ENCODE data around the gene SGCD. TPM values are rescaled to one million over a fixed set of nuclear protein-coding genes. Genes with fewer than 3 reads are reported as not detected.

The SGCD gene
- total RNA-seq, 4 donors from 2014 or later: 3.4 to 86.5 (median 8.1) TPM

DNA sequence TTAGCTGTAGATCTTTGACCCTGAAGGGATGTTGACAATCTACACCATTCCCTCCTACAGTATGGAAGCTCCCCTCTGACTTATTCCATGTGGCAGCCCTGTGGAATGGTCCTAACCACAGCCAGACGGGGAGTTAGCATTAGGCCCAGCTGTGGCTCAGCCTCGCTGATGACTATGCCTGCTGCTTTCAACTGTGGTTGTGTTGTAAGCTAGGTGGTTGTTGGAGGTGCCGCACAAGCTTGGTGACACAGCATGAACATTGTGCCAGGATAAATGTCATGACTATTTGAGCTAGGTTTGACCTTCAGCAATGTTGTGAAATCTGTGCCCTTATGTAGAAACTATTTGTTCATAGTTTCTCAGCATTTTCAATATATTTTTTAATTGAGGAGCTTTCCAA is 40.6 kb downstream of the SGCD start:
- intact Hi-C loops (cut with DNase I; ENCODE audit: low total_unique reads): no loop called here
- DNase-seq: no peak
- no peak overlapping the region for H3K4me3 ChIP-seq
- no peaks in the 10 kb centered on the region for H3K27me3 ChIP-seq
- no peaks in the 10 kb centered on the region for H3K4me1 ChIP-seq
- H3K36me3 ChIP-seq: no peaks in the 10 kb centered on the region
- no peak overlapping the region for H3K27ac ChIP-seq
- no peaks in the 10 kb centered on the region for H3K9me3 ChIP-seq
- TF ChIP-seq, protein P1, sequence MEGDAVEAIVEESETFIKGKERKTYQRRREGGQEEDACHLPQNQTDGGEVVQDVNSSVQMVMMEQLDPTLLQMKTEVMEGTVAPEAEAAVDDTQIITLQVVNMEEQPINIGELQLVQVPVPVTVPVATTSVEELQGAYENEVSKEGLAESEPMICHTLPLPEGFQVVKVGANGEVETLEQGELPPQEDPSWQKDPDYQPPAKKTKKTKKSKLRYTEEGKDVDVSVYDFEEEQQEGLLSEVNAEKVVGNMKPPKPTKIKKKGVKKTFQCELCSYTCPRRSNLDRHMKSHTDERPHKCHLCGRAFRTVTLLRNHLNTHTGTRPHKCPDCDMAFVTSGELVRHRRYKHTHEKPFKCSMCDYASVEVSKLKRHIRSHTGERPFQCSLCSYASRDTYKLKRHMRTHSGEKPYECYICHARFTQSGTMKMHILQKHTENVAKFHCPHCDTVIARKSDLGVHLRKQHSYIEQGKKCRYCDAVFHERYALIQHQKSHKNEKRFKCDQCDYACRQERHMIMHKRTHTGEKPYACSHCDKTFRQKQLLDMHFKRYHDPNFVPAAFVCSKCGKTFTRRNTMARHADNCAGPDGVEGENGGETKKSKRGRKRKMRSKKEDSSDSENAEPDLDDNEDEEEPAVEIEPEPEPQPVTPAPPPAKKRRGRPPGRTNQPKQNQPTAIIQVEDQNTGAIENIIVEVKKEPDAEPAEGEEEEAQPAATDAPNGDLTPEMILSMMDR (IDR thresholded peaks at IDR 0.05): no peak
- no peak for TF ChIP-seq POLR2A (IDR thresholded peaks at IDR 0.05)

DNA sequence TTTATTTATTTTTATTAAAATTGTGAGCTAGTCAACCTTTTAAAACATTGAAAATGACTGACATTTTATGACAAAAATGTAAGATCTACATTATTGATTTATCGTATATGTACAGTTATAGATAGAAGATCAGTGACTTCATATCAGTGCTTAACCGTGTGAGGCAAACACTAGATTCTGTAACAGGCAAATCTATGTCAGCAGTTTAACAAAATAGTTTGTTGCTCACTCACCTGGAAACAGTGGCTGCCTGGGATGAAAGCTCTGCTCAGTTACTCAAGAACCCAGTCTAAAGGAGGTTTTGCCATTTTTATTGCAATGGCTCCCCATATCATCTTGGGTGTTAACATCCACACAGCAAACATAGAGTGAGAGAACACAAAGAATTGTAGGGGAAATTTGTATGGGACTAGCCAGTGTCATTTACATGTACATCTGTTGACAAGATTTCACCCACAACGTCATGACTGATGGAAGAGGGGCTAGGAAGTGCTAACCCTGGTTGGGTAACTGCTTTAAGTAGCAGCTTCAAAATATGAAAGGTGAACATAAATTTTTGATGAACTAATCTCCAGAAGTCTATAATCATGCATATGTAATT is 49.0 kb downstream of the SGCD start:
- H3K27ac ChIP-seq: no peak overlapping the region
- no peaks in the 10 kb centered on the region for H3K36me3 ChIP-seq
- H3K9me3 ChIP-seq: no peaks in the 10 kb centered on the region
- H3K4me1 ChIP-seq: no peaks in the 10 kb centered on the region
- intact Hi-C loops (cut with DNase I; ENCODE audit: low total_unique reads): no loop called here
- H3K4me3 ChIP-seq: no peak overlapping the region
- DNase-seq: no peak
- no peaks in the 10 kb centered on the region for H3K27me3 ChIP-seq
- no peak for TF ChIP-seq POLR2A (IDR thresholded peaks at IDR 0.05)
- TF ChIP-seq, protein P1 (IDR thresholded peaks at IDR 0.05): no peak

DNA sequence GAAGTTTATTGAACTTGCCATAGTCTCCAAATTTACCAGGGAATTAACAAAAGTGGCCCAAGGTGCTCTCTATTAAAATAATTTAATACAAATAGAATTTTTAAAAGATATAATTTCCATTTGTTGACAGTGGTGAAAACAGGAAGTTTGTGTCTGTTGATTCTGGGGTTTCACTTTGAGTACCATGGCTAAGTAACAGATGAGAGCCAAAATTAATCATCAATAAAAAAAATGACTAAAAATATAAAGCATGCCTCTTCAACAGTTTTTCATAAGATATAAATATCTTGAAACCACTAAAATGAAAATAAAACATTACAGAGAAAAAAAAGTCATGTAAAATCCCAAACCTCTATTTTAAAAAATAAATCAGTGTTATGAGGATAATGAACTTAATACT is 49.8 kb downstream of the SGCD start:
- Histone ChIP-seq H3K4me1 (no peaks in the 10 kb centered on the region), H3K9me3 (no peaks in the 10 kb centered on the region), H3K36me3 (no peaks in the 10 kb centered on the region), H3K27ac (no peak overlapping the region), H3K27me3 (no peaks in the 10 kb centered on the region), H3K4me3 (no peak overlapping the region)
- DNase-seq: no peak
- intact Hi-C loops (cut with DNase I; ENCODE audit: low total_unique reads): no loop called here
- no peak for TF ChIP-seq POLR2A (IDR thresholded peaks at IDR 0.05)
- TF ChIP-seq, protein P1 (IDR thresholded peaks at IDR 0.05): no peak

DNA sequence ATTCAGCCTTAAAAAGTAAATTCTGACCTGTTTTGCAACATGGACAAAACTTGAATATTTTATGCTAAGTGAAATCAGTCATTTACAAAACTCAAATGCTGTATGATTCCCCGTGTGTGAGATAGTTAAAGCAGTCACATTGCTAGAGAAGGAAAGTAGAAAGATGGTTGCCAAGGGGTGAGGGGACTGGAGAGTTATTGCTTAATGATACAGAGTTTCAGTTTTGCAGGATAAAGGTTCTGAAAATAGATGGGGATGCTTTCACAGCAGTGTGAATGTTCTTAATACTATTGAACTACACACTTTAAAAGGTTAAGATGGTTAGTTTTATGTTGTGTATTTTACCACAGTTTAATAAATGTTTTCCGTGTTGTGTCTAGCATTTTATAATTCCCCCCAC is 51.2 kb downstream of the SGCD start:
- no peaks in the 10 kb centered on the region for H3K4me1 ChIP-seq
- no peak overlapping the region for H3K27ac ChIP-seq
- no peak overlapping the region for H3K4me3 ChIP-seq
- intact Hi-C loops (cut with DNase I; ENCODE audit: low total_unique reads): no loop called here
- no peaks in the 10 kb centered on the region for H3K27me3 ChIP-seq
- no peak for DNase-seq
- no peaks in the 10 kb centered on the region for H3K9me3 ChIP-seq
- TF ChIP-seq, protein P1 (IDR thresholded peaks at IDR 0.05): no peak
- no peak for TF ChIP-seq POLR2A (IDR thresholded peaks at IDR 0.05)
- no peaks in the 10 kb centered on the region for H3K36me3 ChIP-seq

DNA sequence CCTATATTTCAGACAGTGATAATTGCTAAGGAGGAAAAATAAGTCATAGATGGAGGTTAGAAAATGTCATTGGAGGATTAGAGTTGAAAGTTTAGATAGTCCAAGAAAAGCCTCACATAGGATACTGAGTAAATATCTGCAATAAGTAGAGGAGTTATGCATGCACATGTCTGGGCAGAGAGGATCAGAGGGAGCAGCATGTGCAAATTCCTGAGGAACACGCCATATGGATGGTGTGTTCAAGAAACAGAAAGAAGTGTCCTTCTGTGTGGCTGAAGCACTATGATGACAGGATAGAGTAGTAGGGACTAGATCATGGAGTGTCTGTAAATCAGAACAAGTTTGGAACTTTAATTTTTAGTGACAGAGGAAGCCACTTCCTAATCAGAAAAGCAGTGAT is 52.2 kb downstream of the SGCD start:
- TF ChIP-seq, protein P1 (IDR thresholded peaks at IDR 0.05): no peak
- TF ChIP-seq POLR2A (IDR thresholded peaks at IDR 0.05): no peak
- intact Hi-C loops (cut with DNase I; ENCODE audit: low total_unique reads): no loop called here
- no peaks in the 10 kb centered on the region for H3K27me3 ChIP-seq
- DNase-seq: no peak
- no peaks in the 10 kb centered on the region for H3K4me1 ChIP-seq
- no peaks in the 10 kb centered on the region for H3K36me3 ChIP-seq
- no peak overlapping the region for H3K27ac ChIP-seq
- no peaks in the 10 kb centered on the region for H3K9me3 ChIP-seq
- no peak overlapping the region for H3K4me3 ChIP-seq

All from uterus (tissue), 4 donors.